ENCODE results near the gene COQ7. TPM values are rescaled to one million over a fixed set of nuclear protein-coding genes. Genes with fewer than 3 reads are reported as not detected.
A peak's percentile ranks its signal among the peaks of the same experiment; 100 is the strongest.

Gene COQ7
- polyA plus RNA-seq, 1 of the 3 experiments (the other 2 are of a cell fraction): 24.0 TPM

GRCh38 chr16:19085679-19086200 is 18.3 kb downstream of the COQ7 start:
- Histone ChIP-seq H2AFZ (ENCODE audit: low read depth) (peak overlapping the region; percentile 93; the same call in 1 of the 2 replicates), H3K27me3 (ENCODE audit: insufficient read depth) (no peaks in the 10 kb centered on the region), H3K79me2 (ENCODE audit: insufficient read depth) (no peaks in the 10 kb centered on the region), H3K9me2 (no peaks in the 10 kb centered on the region), H3K27ac (ENCODE audit: low read depth in 2 of 2, low read length in 1 of 2) (no peak overlapping the region), H3K9me3 (no peaks in the 10 kb centered on the region), H3K4me1 (ENCODE audit: control insufficient read depth in 1 of 2, insufficient read depth in 2 of 2, low read depth in 1 of 2, low read length in 1 of 2) (peaks cover 6 to 8% of the 10 kb centered on the region in 2 experiments; a peak in 2 of 4 replicates), H3K36me3 (replicated peaks in 1 of 2; ENCODE audit: control insufficient read depth in 1 of 2, insufficient read depth in 2 of 2, low read length in 1 of 2) (peaks cover 0 to 3% of the 10 kb centered on the region in 2 experiments), H3K9ac (no peak overlapping the region), H3K4me3 (ENCODE audit: low read depth in 2 of 2, low read length in 1 of 2) (no peak overlapping the region; a peak in 1 of 4 replicates), H3K4me2 (peak overlapping the region; percentile 90), H3F3A (replicated peaks; ENCODE audit: insufficient read depth) (no peaks in the 10 kb centered on the region), H4K20me1 (ENCODE audit: insufficient read depth) (no peaks in the 10 kb centered on the region)
- 65% methylated on average over 8 of the region's 8 CpGs for WGBS (ENCODE audit: low lambda C conversion rate)
- TF ChIP-seq MAX (IDR thresholded peaks at IDR 0.05; ENCODE audit: low read depth): no peak
- TF ChIP-seq RXRA (IDR thresholded peaks at IDR 0.05; ENCODE audit: borderline replicate concordance, low read depth): no peak
- no peak for TF ChIP-seq GABPA (IDR thresholded peaks at IDR 0.05; ENCODE audit: low read depth)
- no peak for TF ChIP-seq TEAD4 (IDR thresholded peaks at IDR 0.05; ENCODE audit: borderline replicate concordance, insufficient read depth)
- TF ChIP-seq RAD21 (IDR thresholded peaks at IDR 0.05; ENCODE audit: low read length): no peak
- no peak for TF ChIP-seq FOSL2 (IDR thresholded peaks at IDR 0.05; ENCODE audit: borderline replicate concordance, low read depth)
- no peak for TF ChIP-seq SMC3 (IDR thresholded peaks at IDR 0.05; ENCODE audit: low read depth, low read length)
- TF ChIP-seq EZH2phosphoT487 (IDR thresholded peaks at IDR 0.05; ENCODE audit: borderline replicate concordance, low read depth): no peak
- TF ChIP-seq MXI1 (IDR thresholded peaks at IDR 0.05; ENCODE audit: low read depth, low read length): no peak
- no peak for TF ChIP-seq EP300 (IDR thresholded peaks at IDR 0.05; ENCODE audit: borderline replicate concordance in 1 of 2, low read depth in 1 of 2, low read length in 1 of 2)
- no peak for TF ChIP-seq REST (IDR thresholded peaks at IDR 0.05; ENCODE audit: low read depth, low read length)
- no peak for TF ChIP-seq NRF1 (IDR thresholded peaks at IDR 0.05; ENCODE audit: low read depth, low read length)
- TF ChIP-seq JUND (IDR thresholded peaks at IDR 0.05): no peak
- TF ChIP-seq ZBTB33 (IDR thresholded peaks at IDR 0.05; ENCODE audit: borderline replicate concordance, low read depth): no peak
- TF ChIP-seq USF1 (IDR thresholded peaks at IDR 0.05; ENCODE audit: borderline replicate concordance, low read depth): no peak
- no peak for TF ChIP-seq FOXM1 (IDR thresholded peaks at IDR 0.05; ENCODE audit: low read depth)
- no peak for TF ChIP-seq USF2 (IDR thresholded peaks at IDR 0.05; ENCODE audit: borderline replicate concordance, low read depth, low read length)
- no peak for TF ChIP-seq GATA2 (CRISPR knock-in tag; IDR thresholded peaks at IDR 0.05)
- TF ChIP-seq POLR2AphosphoS5 (IDR thresholded peaks at IDR 0.05; ENCODE audit: low read depth, low read length): no peak
- CTCF ChIA-PET: interaction anchor here (0.6 to 6.0 kb wide), 71 partner anchors 9 to 649 kb away, joined by 3 to 82 read pairs (median 5); partner anchors contain the start of genes COQ7, ITPRIPL2, RPS15A and SYT17
- POLR2A ChIA-PET: interaction anchor here (1.5 kb wide), 1 partner anchor 287 kb away, joined by 3 read pairs; no protein-coding TSS in a partner anchor
- peak; percentile 22 for DNase-seq

Measured in SK-N-SH (cell line).